GM21381 (cell line): ENCODE data around the gene C1QBP.
"Not testable (repeated sequence)": the region's sequence is repeated elsewhere in the genome, so short reads cannot be mapped to it uniquely, and the experiment has no call there.

Experiments
- ATAC-seq: cut with Tn5 transposase; IDR thresholded peaks from one replicate; pipeline ENCODE4 v1.9.1; 2021; ENCODE audit warnings: mild to moderate bottlenecking, moderate library complexity; ENCODE audit not compliant: unreplicated experiment

C1QBP gene

GRCh38 chr17:5438716-5439445, at the start of gene C1QBP:
C1QBP (minus strand) TSS chr17:5439155; CDS start chr17:5439073, 82 bp downstream.
- peak; percentile 85 for ATAC-seq

- no peak for ATAC-seq
These were observed 49.8 kb upstream of the C1QBP start for GRCh38 chr17:5488752-5489151.

- peak; percentile 86 for ATAC-seq
These were observed 47.5 kb upstream of the C1QBP start, which contains the start of gene MIS12 for GRCh38 chr17:5486206-5487124. MIS12 (plus strand) TSS chr17:5486566; CDS start chr17:5488863, 2,297 bp downstream.

- peak; percentile 17 for ATAC-seq
These were observed 46.6 kb upstream of the C1QBP start, which contains the start of gene DERL2 for GRCh38 chr17:5485270-5486205. DERL2 (minus strand) TSS chr17:5486178; CDS start chr17:5486161, 17 bp downstream.

- ATAC-seq: no peak
These were observed 42.5 kb upstream of the C1QBP start for GRCh38 chr17:5481451-5481850.

- no peak for ATAC-seq
These were observed 42.0 kb upstream of the C1QBP start for GRCh38 chr17:5480962-5481361.

GRCh38 chr17:5478992-5479391, 40.0 kb upstream of the C1QBP start:
- ATAC-seq: no peak

GRCh38 chr17:5473906-5474305, 35.0 kb upstream of the C1QBP start:
- ATAC-seq: no peak

GRCh38 chr17:5472511-5472910, 33.6 kb upstream of the C1QBP start:
- ATAC-seq: no peak

- ATAC-seq: peak; percentile 6
These were observed 29.1 kb upstream of the C1QBP start for GRCh38 chr17:5468075-5468473.

GRCh38 chr17:5467416-5467815, 28.5 kb upstream of the C1QBP start:
- no peak for ATAC-seq

- no peak for ATAC-seq
These were observed 27.3 kb upstream of the C1QBP start for GRCh38 chr17:5466295-5466694.

- no peak for ATAC-seq
These were observed 26.0 kb upstream of the C1QBP start for GRCh38 chr17:5464717-5465507.

- no peak for ATAC-seq
These were observed 7.8 kb upstream of the C1QBP start for GRCh38 chr17:5446786-5447185.

GRCh38 chr17:5444209-5444608, 5.3 kb upstream of the C1QBP start:
- ATAC-seq: no peak

- no peak for ATAC-seq
These were observed 4.8 kb upstream of the C1QBP start for GRCh38 chr17:5443728-5444127.

GRCh38 chr17:5439446-5439764, 450 bp upstream of the C1QBP start:
- ATAC-seq: no peak

GRCh38 chr17:5437721-5438317, 1.1 kb downstream of the C1QBP start:
- ATAC-seq: no peak

GRCh38 chr17:5435781-5436315, 3.1 kb downstream of the C1QBP start:
- not testable (repeated sequence) for ATAC-seq
